Measurements from ENCODE around the gene ARPC1B. TPM values are rescaled to one million over a fixed set of nuclear protein-coding genes. Genes with fewer than 3 reads are reported as not detected.

The ARPC1B gene
- polyA plus RNA-seq, 1 of the 3 experiments (the other 2 are of a cell fraction), result 836 TPM

DNA sequence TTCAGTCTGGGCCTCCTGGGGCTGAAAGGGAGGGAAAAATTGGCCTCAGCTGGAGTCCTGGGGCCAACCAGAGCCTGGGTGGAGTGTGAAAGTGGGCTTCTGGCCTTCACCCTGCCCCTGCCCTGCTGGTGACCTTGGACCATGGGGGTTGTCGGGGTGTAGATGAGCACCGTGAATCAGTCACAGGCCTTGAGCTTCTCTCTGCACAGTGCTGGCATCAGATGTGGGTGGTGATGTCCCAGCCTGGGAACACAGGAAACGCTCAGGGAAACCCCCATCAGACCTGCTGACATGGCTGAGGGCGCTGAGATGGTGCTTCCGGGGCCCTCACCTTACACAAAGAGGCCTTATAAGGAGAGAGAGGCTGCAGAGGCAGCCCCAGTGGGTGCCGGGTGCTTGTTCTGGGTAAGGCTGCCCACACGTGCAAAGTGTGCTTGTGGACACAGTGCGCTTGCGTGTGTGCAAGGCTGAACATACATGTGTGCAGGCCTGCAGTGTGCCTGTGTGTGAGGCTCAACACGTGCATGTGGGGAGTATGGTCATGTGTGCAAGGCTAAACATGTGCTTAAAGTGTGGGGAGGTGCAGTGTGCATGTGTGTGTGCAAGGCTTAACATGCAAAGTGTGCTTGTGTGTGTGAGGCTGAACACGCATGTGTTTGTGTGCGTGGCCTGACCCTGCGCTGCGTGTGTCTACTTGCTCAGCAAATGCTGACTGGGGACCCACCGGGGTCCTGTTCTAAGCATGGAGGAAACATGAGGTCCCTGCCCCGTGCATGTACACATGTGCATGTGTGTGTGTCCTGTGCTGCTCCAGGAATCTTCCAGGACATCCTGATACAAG, 6.5 kb downstream of the ARPC1B start:
- Histone ChIP-seq H3K27me3 (ENCODE audit: insufficient read depth) (no peaks in the 10 kb centered on the region), H3K9me3 (no peaks in the 10 kb centered on the region), H3K27ac (ENCODE audit: low read depth in 2 of 2, low read length in 1 of 2) (peak overlapping the region in 1 of 2 experiments; percentile 57; a peak in 1 of 4 replicates), H3F3A (replicated peaks; ENCODE audit: insufficient read depth) (peaks cover 21% of the 10 kb centered on the region), H3K4me2 (no peak overlapping the region), H4K20me1 (ENCODE audit: insufficient read depth) (peaks cover 87% of the 10 kb centered on the region), H2AFZ (ENCODE audit: low read depth) (no peak overlapping the region), H3K4me3 (ENCODE audit: low read depth in 2 of 2, low read length in 1 of 2) (no peak overlapping the region), H3K36me3 (replicated peaks in 1 of 2; ENCODE audit: control insufficient read depth in 1 of 2, insufficient read depth in 2 of 2, low read length in 1 of 2) (peaks cover 3 to 44% of the 10 kb centered on the region in 2 experiments), H3K79me2 (ENCODE audit: insufficient read depth) (peaks cover 94% of the 10 kb centered on the region), H3K9ac (no peak overlapping the region), H3K9me2 (no peaks in the 10 kb centered on the region), H3K4me1 (ENCODE audit: control insufficient read depth in 1 of 2, insufficient read depth in 2 of 2, low read depth in 1 of 2, low read length in 1 of 2) (peaks cover 17 to 27% of the 10 kb centered on the region in 2 experiments; a peak in 2 of 4 replicates)
- CTCF ChIA-PET, result no interaction called here
- POLR2A ChIA-PET, result no interaction called here
- WGBS (ENCODE audit: low lambda C conversion rate), result 95% methylated on average over 14 of the region's 16 CpGs
- DNase-seq, result peak; percentile 30
- TF ChIP-seq POLR2AphosphoS5 (IDR thresholded peaks at IDR 0.05; ENCODE audit: low read depth, low read length) (0 out of 2 replicates have a peak, but pooled peaks have one; percentile 9), JUND (IDR thresholded peaks at IDR 0.05) (no peak)

DNA sequence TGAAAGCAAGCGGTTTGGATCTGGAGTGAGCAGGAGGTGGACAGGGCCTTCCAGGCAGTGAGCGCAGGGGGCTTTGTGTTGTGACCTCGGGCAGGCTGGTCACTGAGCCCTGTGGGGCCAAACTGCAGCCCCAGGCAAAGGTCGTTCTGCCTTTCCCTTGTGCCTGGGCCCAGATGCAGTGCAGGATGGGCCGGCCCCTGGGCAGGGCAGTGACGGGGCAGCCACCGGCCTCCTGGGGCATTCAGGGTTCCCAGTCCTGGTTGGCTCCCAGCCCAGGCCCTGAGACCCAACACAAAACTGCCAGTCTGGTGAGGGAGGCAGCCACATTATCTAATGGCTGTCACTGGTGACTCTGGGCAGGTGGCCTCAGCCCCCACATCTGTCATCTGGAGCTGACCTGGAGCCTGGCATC, 7.1 kb downstream of the ARPC1B start:
- Histone ChIP-seq H3K4me2 (no peak overlapping the region), H3K4me3 (ENCODE audit: low read depth in 2 of 2, low read length in 1 of 2) (no peak overlapping the region), H3K9me2 (no peaks in the 10 kb centered on the region), H3K36me3 (replicated peaks in 1 of 2; ENCODE audit: control insufficient read depth in 1 of 2, insufficient read depth in 2 of 2, low read length in 1 of 2) (peaks cover 7 to 44% of the 10 kb centered on the region in 2 experiments), H3K79me2 (ENCODE audit: insufficient read depth) (peaks cover 88% of the 10 kb centered on the region), H4K20me1 (ENCODE audit: insufficient read depth) (peaks cover 81% of the 10 kb centered on the region), H3K9ac (no peak overlapping the region), H2AFZ (ENCODE audit: low read depth) (no peak overlapping the region), H3K9me3 (no peaks in the 10 kb centered on the region), H3K27ac (ENCODE audit: low read depth in 2 of 2, low read length in 1 of 2) (peak overlapping the region in 1 of 2 experiments; percentile 57; a peak in 1 of 4 replicates), H3K27me3 (ENCODE audit: insufficient read depth) (no peaks in the 10 kb centered on the region), H3F3A (replicated peaks; ENCODE audit: insufficient read depth) (peaks cover 17% of the 10 kb centered on the region), H3K4me1 (ENCODE audit: control insufficient read depth in 1 of 2, insufficient read depth in 2 of 2, low read depth in 1 of 2, low read length in 1 of 2) (peaks cover 15 to 27% of the 10 kb centered on the region in 2 experiments; a peak in 2 of 4 replicates)
- ChIA-PET POLR2A (interaction anchor here (0.6 kb wide), 1 partner anchor 11 kb away, joined by 5 read pairs; no protein-coding TSS in a partner anchor), CTCF (no interaction called here)
- 67% methylated on average over 2 of the region's 7 CpGs for WGBS (ENCODE audit: low lambda C conversion rate)
- peak; percentile 71 for DNase-seq
- TF ChIP-seq NFIC (IDR thresholded peaks at IDR 0.05; ENCODE audit: borderline replicate concordance) (no peak), FOXM1 (IDR thresholded peaks at IDR 0.05; ENCODE audit: low read depth) (no peak), TAF1 (IDR thresholded peaks at IDR 0.05; ENCODE audit: borderline replicate concordance, low read depth, low read length) (no peak), RFX5 (IDR thresholded peaks at IDR 0.05; ENCODE audit: low read length) (no peak), MXI1 (IDR thresholded peaks at IDR 0.05; ENCODE audit: low read depth, low read length) (peak; percentile 72), CHD2 (IDR thresholded peaks at IDR 0.05; ENCODE audit: low read length, partially characterized antibody) (peak; percentile 47), GATA2 (CRISPR knock-in tag; IDR thresholded peaks at IDR 0.05) (peak; percentile 44; the same call in 1 of the 2 replicates), SIN3A (IDR thresholded peaks at IDR 0.05; ENCODE audit: borderline replicate concordance, low read depth, low read length) (no peak), MAX (IDR thresholded peaks at IDR 0.05; ENCODE audit: low read depth) (no peak), EP300 (IDR thresholded peaks at IDR 0.05; ENCODE audit: borderline replicate concordance in 1 of 2, low read depth in 1 of 2, low read length in 1 of 2) (peak in 1 of 2 experiments; percentile 68; a peak in 2 of 4 replicates), JUND (IDR thresholded peaks at IDR 0.05) (no peak), RAD21 (IDR thresholded peaks at IDR 0.05; ENCODE audit: low read length) (no peak), GABPA (IDR thresholded peaks at IDR 0.05; ENCODE audit: low read depth) (no peak), POLR2AphosphoS5 (IDR thresholded peaks at IDR 0.05; ENCODE audit: low read depth, low read length) (no peak)
- TF ChIP-seq, protein P1, sequence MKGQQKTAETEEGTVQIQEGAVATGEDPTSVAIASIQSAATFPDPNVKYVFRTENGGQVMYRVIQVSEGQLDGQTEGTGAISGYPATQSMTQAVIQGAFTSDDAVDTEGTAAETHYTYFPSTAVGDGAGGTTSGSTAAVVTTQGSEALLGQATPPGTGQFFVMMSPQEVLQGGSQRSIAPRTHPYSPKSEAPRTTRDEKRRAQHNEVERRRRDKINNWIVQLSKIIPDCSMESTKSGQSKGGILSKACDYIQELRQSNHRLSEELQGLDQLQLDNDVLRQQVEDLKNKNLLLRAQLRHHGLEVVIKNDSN (IDR thresholded peaks at IDR 0.05; ENCODE audit: borderline replicate concordance, low read depth), result no peak
- TF ChIP-seq, protein P2, sequence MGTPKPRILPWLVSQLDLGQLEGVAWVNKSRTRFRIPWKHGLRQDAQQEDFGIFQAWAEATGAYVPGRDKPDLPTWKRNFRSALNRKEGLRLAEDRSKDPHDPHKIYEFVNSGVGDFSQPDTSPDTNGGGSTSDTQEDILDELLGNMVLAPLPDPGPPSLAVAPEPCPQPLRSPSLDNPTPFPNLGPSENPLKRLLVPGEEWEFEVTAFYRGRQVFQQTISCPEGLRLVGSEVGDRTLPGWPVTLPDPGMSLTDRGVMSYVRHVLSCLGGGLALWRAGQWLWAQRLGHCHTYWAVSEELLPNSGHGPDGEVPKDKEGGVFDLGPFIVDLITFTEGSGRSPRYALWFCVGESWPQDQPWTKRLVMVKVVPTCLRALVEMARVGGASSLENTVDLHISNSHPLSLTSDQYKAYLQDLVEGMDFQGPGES (IDR thresholded peaks at IDR 0.05; ENCODE audit: low read depth, low read length), result no peak
- TF ChIP-seq, protein P3, sequence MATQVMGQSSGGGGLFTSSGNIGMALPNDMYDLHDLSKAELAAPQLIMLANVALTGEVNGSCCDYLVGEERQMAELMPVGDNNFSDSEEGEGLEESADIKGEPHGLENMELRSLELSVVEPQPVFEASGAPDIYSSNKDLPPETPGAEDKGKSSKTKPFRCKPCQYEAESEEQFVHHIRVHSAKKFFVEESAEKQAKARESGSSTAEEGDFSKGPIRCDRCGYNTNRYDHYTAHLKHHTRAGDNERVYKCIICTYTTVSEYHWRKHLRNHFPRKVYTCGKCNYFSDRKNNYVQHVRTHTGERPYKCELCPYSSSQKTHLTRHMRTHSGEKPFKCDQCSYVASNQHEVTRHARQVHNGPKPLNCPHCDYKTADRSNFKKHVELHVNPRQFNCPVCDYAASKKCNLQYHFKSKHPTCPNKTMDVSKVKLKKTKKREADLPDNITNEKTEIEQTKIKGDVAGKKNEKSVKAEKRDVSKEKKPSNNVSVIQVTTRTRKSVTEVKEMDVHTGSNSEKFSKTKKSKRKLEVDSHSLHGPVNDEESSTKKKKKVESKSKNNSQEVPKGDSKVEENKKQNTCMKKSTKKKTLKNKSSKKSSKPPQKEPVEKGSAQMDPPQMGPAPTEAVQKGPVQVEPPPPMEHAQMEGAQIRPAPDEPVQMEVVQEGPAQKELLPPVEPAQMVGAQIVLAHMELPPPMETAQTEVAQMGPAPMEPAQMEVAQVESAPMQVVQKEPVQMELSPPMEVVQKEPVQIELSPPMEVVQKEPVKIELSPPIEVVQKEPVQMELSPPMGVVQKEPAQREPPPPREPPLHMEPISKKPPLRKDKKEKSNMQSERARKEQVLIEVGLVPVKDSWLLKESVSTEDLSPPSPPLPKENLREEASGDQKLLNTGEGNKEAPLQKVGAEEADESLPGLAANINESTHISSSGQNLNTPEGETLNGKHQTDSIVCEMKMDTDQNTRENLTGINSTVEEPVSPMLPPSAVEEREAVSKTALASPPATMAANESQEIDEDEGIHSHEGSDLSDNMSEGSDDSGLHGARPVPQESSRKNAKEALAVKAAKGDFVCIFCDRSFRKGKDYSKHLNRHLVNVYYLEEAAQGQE (IDR thresholded peaks at IDR 0.05; ENCODE audit: low read depth, low read length), result no peak

Data from SK-N-SH (cell line).